ENCODE data around the gene RPL18A. TPM values are rescaled to one million over a fixed set of nuclear protein-coding genes. Genes with fewer than 3 reads are reported as not detected.

The RPL18A gene
- 1,852 and 1,889 TPM in 2 replicates for total RNA-seq (2021)
- Bru-seq, nascent RNA, result percentile 99 among the genes with signal in this experiment
- BruChase-seq, experiment 1, labeled RNA remaining after a 2-hour chase, result percentile 96 among the genes with signal in this experiment
- percentile 98 among the genes with signal in this experiment for BruChase-seq, experiment 2, labeled RNA remaining after a 6-hour chase
- long read RNA-seq, transcript RPL18A-203 (4 exons, 1,084 nt), result minor isoform, 6 of 931 reads
- long read RNA-seq, transcript RPL18A-201 (5 exons, 665 nt), result major isoform, 867 of 931 reads
- long read RNA-seq, partial matches to known transcripts, result 51 of 931 reads
- long read RNA-seq, other reads (novel, unspliced or antisense), result 7 of 931 reads

GRCh38 chr19:17859533-17860330 is at the start of gene RPL18A:
RPL18A (plus strand) TSS chr19:17859910; CDS start chr19:17859957, 47 bp downstream.
- Histone ChIP-seq H3K9me3 (ENCODE audit: low read depth, low read length, poor library complexity, severe bottlenecking) (no peaks in the 10 kb centered on the region), H3K27me3 (replicated peaks; ENCODE audit: insufficient read depth, low read depth, low read length, poor library complexity) (no peaks in the 10 kb centered on the region), H3K4me3 (ENCODE audit: low read depth, low read length, poor library complexity, severe bottlenecking) (peak within 1 kb of the TSS; percentile 74), H3K27ac (ENCODE audit: low read depth, low read length, poor library complexity, severe bottlenecking) (peak within 1 kb of the TSS; percentile 85), H3K4me1 (ENCODE audit: insufficient read depth, low read length, poor library complexity, severe bottlenecking) (peaks cover 12% of the 10 kb centered on the region), H3K36me3 (ENCODE audit: insufficient read depth, low read length, poor library complexity, severe bottlenecking) (peaks cover 45% of the 10 kb centered on the region)
- peak; percentile 100 for DNase-seq (ENCODE audit: low spot score)
- CTCF ChIA-PET, result interaction anchor here (0.5 to 1.4 kb wide), 24 partner anchors 8 to 1698 kb away, joined by 3 to 55 read pairs (median 6); partner anchors contain the start of genes CCDC124, JAK3 and PGLS
- no TSS peak for BruUV-seq (replicated peaks)
- TF ChIP-seq CTCF (conservative IDR thresholded peaks at IDR 0.05; ENCODE audit: low read depth, low read length), result peak; percentile 95
- no peak for TF ChIP-seq EZH2 (IDR thresholded peaks at IDR 0.05; ENCODE audit: borderline replicate concordance, low read depth, low read length, poor library complexity, severe bottlenecking)
- intact Hi-C loops (cut with micrococcal nuclease; ENCODE audit: unreplicated experiment), result loop anchor here (1.0 to 10.0 kb wide), 5 partner anchors 65 to 417 kb away; partner anchors contain the start of gene B3GNT3
- POLR2A ChIA-PET (ENCODE audit: low non-redundant PET), result interaction anchor here (0.5 to 0.9 kb wide), 9 partner anchors 14 to 1395 kb away, joined by 3 to 19 read pairs (median 5); partner anchors contain the start of genes CCDC124 and JUND

GRCh38 chr19:17811103-17811502 is 48.6 kb upstream of the RPL18A start:
- CTCF ChIA-PET, result no interaction called here
- intact Hi-C loops (cut with micrococcal nuclease; ENCODE audit: unreplicated experiment), result no loop called here
- BruUV-seq (replicated peaks), result no TSS peak
- POLR2A ChIA-PET (ENCODE audit: low non-redundant PET), result no interaction called here
- H3K9me3 ChIP-seq (ENCODE audit: low read depth, low read length, poor library complexity, severe bottlenecking), result no peaks in the 10 kb centered on the region
- TF ChIP-seq CTCF (conservative IDR thresholded peaks at IDR 0.05; ENCODE audit: low read depth, low read length) (no peak), EZH2 (IDR thresholded peaks at IDR 0.05; ENCODE audit: borderline replicate concordance, low read depth, low read length, poor library complexity, severe bottlenecking) (no peak)
- no peak for DNase-seq (ENCODE audit: low spot score)
- no peaks in the 10 kb centered on the region for H3K27me3 ChIP-seq (replicated peaks; ENCODE audit: insufficient read depth, low read depth, low read length, poor library complexity)
- H3K4me1 ChIP-seq (ENCODE audit: insufficient read depth, low read length, poor library complexity, severe bottlenecking), result no peaks in the 10 kb centered on the region
- H3K36me3 ChIP-seq (ENCODE audit: insufficient read depth, low read length, poor library complexity, severe bottlenecking), result no peaks in the 10 kb centered on the region
- no peak overlapping the region for H3K27ac ChIP-seq (ENCODE audit: low read depth, low read length, poor library complexity, severe bottlenecking)
- no peak overlapping the region for H3K4me3 ChIP-seq (ENCODE audit: low read depth, low read length, poor library complexity, severe bottlenecking)

- H3K4me1 ChIP-seq (ENCODE audit: insufficient read depth, low read length, poor library complexity, severe bottlenecking), result no peaks in the 10 kb centered on the region
Observed at GRCh38 chr19:17811681-17812080, 48.0 kb upstream of the RPL18A start.

More at GRCh38 chr19:17811681-17812080, 48.0 kb upstream of the RPL18A start:
- Histone ChIP-seq H3K27me3 (replicated peaks; ENCODE audit: insufficient read depth, low read depth, low read length, poor library complexity) (no peaks in the 10 kb centered on the region), H3K27ac (ENCODE audit: low read depth, low read length, poor library complexity, severe bottlenecking) (no peak overlapping the region), H3K9me3 (ENCODE audit: low read depth, low read length, poor library complexity, severe bottlenecking) (no peaks in the 10 kb centered on the region), H3K36me3 (ENCODE audit: insufficient read depth, low read length, poor library complexity, severe bottlenecking) (no peaks in the 10 kb centered on the region), H3K4me3 (ENCODE audit: low read depth, low read length, poor library complexity, severe bottlenecking) (no peak overlapping the region)
- POLR2A ChIA-PET (ENCODE audit: low non-redundant PET), result no interaction called here
- intact Hi-C loops (cut with micrococcal nuclease; ENCODE audit: unreplicated experiment), result no loop called here
- CTCF ChIA-PET, result no interaction called here
- no TSS peak for BruUV-seq (replicated peaks)
- TF ChIP-seq EZH2 (IDR thresholded peaks at IDR 0.05; ENCODE audit: borderline replicate concordance, low read depth, low read length, poor library complexity, severe bottlenecking) (no peak), CTCF (conservative IDR thresholded peaks at IDR 0.05; ENCODE audit: low read depth, low read length) (no peak)
- no peak for DNase-seq (ENCODE audit: low spot score)
